Epithelial cell of proximal tubule (primary cell): ENCODE measurements around the gene CTU1. TPM values are rescaled to one million over a fixed set of nuclear protein-coding genes. Genes with fewer than 3 reads are reported as not detected.
"Not testable (repeated sequence)": the region's sequence is repeated elsewhere in the genome, so short reads cannot be mapped to it uniquely, and the experiment has no call there.

Experiments used
- DNase-seq: peaks from one replicate; pipeline ENCODE4 v3.0.0-alpha.2; 2011; ENCODE audit warnings: low read depth
- H3K4me3 ChIP-seq: 2 replicates; pipeline ENCODE4 v1.5.1; 2011; ENCODE audit warnings: low read depth, mild to moderate bottlenecking, low read length
- total RNA-seq: library from RNA; depleted of rRNA; stranded (reverse); fragments of >200 nt; gene quantifications from 2 replicates; pipeline ENCODE4 v1.2.3, GENCODE V29; 2015
- TF ChIP-seq, protein P1 (sequence below): conservative IDR thresholded peaks from 2 replicates; pipeline ENCODE4 v1.5.1; 2012; ENCODE audit warnings: low read depth, mild to moderate bottlenecking, low read length

Gene CTU1
- total RNA-seq, 1 donor from 2014 or later: 12.5 TPM

DNA sequence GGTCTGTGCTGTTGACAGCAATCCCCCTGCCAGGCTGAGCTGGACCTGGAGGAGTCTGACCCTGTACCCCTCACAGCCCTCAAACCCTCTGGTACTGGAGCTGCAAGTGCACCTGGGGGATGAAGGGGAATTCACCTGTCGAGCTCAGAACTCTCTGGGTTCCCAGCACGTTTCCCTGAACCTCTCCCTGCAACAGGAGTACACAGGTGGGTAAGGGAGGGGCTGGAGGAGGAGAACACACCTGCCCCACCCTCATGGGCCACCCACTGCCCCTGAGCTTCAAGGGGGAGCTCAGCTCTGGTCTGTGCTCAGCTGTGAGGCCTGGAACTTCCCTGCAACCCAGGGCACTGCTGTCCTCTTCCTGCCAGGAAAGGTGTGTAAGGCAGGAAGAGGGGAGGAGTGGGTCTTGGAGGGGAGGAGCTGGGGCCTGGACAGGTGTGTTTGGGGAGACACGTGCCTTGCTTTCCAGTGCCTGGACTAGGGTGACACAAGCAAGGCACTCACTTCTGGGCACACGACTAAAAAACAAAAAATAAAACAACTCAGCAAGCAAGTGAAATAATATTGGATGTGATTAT lies 37.8 kb upstream of the CTU1 start:
- no peak for DNase-seq
- TF ChIP-seq, protein P1, sequence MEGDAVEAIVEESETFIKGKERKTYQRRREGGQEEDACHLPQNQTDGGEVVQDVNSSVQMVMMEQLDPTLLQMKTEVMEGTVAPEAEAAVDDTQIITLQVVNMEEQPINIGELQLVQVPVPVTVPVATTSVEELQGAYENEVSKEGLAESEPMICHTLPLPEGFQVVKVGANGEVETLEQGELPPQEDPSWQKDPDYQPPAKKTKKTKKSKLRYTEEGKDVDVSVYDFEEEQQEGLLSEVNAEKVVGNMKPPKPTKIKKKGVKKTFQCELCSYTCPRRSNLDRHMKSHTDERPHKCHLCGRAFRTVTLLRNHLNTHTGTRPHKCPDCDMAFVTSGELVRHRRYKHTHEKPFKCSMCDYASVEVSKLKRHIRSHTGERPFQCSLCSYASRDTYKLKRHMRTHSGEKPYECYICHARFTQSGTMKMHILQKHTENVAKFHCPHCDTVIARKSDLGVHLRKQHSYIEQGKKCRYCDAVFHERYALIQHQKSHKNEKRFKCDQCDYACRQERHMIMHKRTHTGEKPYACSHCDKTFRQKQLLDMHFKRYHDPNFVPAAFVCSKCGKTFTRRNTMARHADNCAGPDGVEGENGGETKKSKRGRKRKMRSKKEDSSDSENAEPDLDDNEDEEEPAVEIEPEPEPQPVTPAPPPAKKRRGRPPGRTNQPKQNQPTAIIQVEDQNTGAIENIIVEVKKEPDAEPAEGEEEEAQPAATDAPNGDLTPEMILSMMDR: no peak
- no peak overlapping the region for H3K4me3 ChIP-seq

DNA sequence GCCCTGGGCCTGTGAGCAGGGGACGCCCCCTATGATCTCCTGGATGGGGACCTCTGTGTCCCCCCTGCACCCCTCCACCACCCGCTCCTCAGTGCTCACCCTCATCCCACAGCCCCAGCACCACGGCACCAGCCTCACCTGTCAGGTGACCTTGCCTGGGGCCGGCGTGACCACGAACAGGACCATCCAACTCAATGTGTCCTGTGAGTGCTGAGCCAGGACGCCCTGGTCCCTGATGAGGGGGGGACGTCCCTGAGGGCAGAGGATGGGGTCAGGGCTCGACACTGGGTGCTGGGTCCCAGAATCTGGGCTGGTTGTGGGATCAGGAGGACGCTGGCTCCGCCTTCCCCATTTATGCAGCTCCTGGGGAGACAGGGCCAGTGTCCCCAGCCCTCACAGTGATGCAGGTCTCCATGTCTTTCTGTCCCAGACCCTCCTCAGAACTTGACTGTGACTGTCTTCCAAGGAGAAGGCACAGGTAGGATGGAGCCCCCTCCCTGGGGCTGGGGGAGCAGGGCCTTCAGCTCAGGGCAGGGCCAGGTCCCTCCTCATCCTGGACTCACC lies 36.4 kb upstream of the CTU1 start:
- TF ChIP-seq, protein P1: no peak
- DNase-seq: no peak
- no peak overlapping the region for H3K4me3 ChIP-seq

DNA sequence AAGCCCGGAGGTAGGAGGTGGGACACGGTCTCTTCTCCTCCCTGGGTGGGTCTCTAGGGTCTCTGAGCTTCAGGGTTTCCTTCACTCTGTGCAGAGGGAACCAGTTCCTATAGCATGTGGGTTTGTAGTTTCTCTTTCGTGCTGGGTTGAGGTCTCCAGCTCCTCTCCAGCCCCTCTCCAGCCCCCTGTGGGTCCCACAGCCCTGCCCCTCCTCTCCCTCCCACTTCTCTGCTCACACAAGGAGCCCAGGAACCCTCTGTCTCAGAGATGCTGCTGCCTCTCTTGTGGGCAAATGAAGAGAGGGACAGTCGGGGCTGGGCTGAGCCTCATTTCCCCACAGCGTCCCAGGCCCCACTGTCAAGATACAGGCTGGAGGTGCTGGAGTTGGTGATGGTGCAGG lies 35.3 kb upstream of the CTU1 start:
- TF ChIP-seq, protein P1: no peak
- no peak for DNase-seq

GRCh38 chr19:51142809-51143475 lies 34.7 kb upstream of the CTU1 start:
- not testable (repeated sequence) for H3K4me3 ChIP-seq, DNase-seq

More for the DNA sequence above, 35.3 kb upstream of the CTU1 start:
- H3K4me3 ChIP-seq: no peak overlapping the region

DNA sequence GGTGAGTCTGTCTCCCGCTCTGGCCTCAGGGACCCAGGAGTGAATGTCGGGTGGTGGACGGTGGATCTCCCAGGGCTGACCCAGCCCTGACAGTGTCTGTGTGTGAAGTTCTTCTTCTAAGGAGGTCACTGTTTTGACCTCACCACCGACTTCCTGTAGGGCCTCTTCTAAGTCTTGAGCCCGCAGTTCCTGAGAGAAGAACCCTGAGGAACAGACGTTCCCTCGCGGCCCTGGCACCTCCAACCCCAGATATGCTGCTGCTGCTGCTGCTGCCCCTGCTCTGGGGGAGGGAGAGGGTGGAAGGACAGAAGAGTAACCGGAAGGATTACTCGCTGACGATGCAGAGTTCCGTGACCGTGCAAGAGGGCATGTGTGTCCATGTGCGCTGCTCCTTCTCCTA lies 33.9 kb upstream of the CTU1 start, which contains the start of gene SIGLEC7:
SIGLEC7 (plus strand) TSS at position 183 of the 400 bp plus-strand sequence; CDS start at position 252, 69 bp downstream.
- TF ChIP-seq, protein P1: no peak
- no peak for DNase-seq
- H3K4me3 ChIP-seq: no peak within 1 kb of the TSS

- TF ChIP-seq, protein P1: no peak
- no peak for DNase-seq
- no peak overlapping the region for H3K4me3 ChIP-seq
Observed at GRCh38 chr19:51141181-51141580, 33.0 kb upstream of the CTU1 start.

DNA sequence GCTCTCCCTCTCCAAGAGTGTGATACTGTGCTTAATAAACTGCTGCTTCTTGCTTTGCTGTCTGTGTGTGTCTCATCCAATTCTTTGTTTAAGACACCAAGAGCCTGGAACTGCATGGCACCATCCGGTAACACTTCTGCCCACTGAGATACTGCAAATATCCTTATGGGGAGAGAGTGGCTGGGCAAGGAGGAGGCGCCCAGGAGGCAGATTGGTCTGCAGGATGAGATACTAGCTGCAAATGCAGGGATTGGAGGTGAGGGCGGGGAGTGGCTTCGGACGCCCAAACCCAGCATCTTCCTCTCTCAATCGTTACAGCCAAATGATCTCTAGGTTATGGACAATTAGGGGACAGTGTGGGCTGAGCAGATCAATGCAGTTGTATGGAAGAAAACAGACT lies 32.2 kb upstream of the CTU1 start:
- no peak overlapping the region for H3K4me3 ChIP-seq
- no peak for DNase-seq
- TF ChIP-seq, protein P1: no peak
